GM23338 (cell line): ENCODE results near the gene PKNOX2. TPM values are rescaled to one million over a fixed set of nuclear protein-coding genes. Genes with fewer than 3 reads are reported as not detected.

Source experiments
- CREB1 ChIP-seq: fragments of 250-450 bp; sonication (Bioruptor Pico); IDR thresholded peaks from 2 replicates; pipeline ENCODE4 v1.5.0; 2020; ENCODE audit warnings: low read depth, mild to moderate bottlenecking, moderate library complexity
- EZH2 ChIP-seq: fragments of 200-600 bp; sonication (generic); IDR thresholded peaks from one replicate; pipeline ENCODE4 v1.8.0; 2017; ENCODE audit warnings: antibody characterized with exemption, mild to moderate bottlenecking, low read depth; ENCODE audit not compliant: unreplicated experiment
- EZH2phosphoT487 ChIP-seq: fragments of 200-600 bp; sonication (generic); IDR thresholded peaks from one replicate; pipeline ENCODE4 v1.8.1; 2018; ENCODE audit warnings: antibody characterized with exemption; ENCODE audit not compliant: unreplicated experiment
- JUNB ChIP-seq: IDR thresholded peaks from one replicate; pipeline ENCODE4 v1.6.1; 2016; ENCODE audit warnings: antibody characterized with exemption; ENCODE audit not compliant: unreplicated experiment
- NANOG ChIP-seq: IDR thresholded peaks from 2 replicates; pipeline ENCODE4 v1.6.1; 2016; ENCODE audit warnings: antibody characterized with exemption, borderline replicate concordance
- STAT1 ChIP-seq: IDR thresholded peaks from one replicate; pipeline ENCODE4 v1.6.1; 2016; ENCODE audit warnings: antibody characterized with exemption; ENCODE audit not compliant: unreplicated experiment
- ZNF114 ChIP-seq: fragments of 250-450 bp; sonication (Bioruptor Pico); IDR thresholded peaks from 2 replicates; pipeline ENCODE4 v1.5.0; 2020; ENCODE audit warnings: mild to moderate bottlenecking, moderate library complexity
- ZNF331 ChIP-seq: fragments of 250-450 bp; sonication (Bioruptor Pico); IDR thresholded peaks from 2 replicates; pipeline ENCODE4 v1.5.0; 2020; ENCODE audit warnings: low read depth, mild to moderate bottlenecking, moderate library complexity
- polyA plus RNA-seq: library from polyadenylated mRNA; unstranded; fragments of >200 nt; fragmentation: Nextera tagmentation; extraction: Ambion mirVana; gene quantifications from 2 replicates; pipeline ENCODE4 v1.2.1, GENCODE V29; 2016
- total RNA-seq: library from RNA; depleted of rRNA; stranded (reverse); fragments of >200 nt; shearing (Covaris generic); gene quantifications from 2 replicates; pipeline ENCODE4 v1.2.3, GENCODE V29; 2014
- TF ChIP-seq, protein P1 (sequence below): fragments of 250-450 bp; sonication (Bioruptor Pico); IDR thresholded peaks from 2 replicates; pipeline ENCODE4 v1.5.0; 2020; ENCODE audit warnings: mild to moderate bottlenecking, moderate library complexity
- TF ChIP-seq, protein P2 (sequence below): IDR thresholded peaks from one replicate; pipeline ENCODE4 v1.6.1; 2018; ENCODE audit warnings: antibody characterized with exemption; ENCODE audit not compliant: unreplicated experiment

The PKNOX2 gene
- total and polyA plus RNA-seq, 2 experiments from 2014 or later = 0.42 to 0.83 TPM

- TF ChIP-seq, protein P1, sequence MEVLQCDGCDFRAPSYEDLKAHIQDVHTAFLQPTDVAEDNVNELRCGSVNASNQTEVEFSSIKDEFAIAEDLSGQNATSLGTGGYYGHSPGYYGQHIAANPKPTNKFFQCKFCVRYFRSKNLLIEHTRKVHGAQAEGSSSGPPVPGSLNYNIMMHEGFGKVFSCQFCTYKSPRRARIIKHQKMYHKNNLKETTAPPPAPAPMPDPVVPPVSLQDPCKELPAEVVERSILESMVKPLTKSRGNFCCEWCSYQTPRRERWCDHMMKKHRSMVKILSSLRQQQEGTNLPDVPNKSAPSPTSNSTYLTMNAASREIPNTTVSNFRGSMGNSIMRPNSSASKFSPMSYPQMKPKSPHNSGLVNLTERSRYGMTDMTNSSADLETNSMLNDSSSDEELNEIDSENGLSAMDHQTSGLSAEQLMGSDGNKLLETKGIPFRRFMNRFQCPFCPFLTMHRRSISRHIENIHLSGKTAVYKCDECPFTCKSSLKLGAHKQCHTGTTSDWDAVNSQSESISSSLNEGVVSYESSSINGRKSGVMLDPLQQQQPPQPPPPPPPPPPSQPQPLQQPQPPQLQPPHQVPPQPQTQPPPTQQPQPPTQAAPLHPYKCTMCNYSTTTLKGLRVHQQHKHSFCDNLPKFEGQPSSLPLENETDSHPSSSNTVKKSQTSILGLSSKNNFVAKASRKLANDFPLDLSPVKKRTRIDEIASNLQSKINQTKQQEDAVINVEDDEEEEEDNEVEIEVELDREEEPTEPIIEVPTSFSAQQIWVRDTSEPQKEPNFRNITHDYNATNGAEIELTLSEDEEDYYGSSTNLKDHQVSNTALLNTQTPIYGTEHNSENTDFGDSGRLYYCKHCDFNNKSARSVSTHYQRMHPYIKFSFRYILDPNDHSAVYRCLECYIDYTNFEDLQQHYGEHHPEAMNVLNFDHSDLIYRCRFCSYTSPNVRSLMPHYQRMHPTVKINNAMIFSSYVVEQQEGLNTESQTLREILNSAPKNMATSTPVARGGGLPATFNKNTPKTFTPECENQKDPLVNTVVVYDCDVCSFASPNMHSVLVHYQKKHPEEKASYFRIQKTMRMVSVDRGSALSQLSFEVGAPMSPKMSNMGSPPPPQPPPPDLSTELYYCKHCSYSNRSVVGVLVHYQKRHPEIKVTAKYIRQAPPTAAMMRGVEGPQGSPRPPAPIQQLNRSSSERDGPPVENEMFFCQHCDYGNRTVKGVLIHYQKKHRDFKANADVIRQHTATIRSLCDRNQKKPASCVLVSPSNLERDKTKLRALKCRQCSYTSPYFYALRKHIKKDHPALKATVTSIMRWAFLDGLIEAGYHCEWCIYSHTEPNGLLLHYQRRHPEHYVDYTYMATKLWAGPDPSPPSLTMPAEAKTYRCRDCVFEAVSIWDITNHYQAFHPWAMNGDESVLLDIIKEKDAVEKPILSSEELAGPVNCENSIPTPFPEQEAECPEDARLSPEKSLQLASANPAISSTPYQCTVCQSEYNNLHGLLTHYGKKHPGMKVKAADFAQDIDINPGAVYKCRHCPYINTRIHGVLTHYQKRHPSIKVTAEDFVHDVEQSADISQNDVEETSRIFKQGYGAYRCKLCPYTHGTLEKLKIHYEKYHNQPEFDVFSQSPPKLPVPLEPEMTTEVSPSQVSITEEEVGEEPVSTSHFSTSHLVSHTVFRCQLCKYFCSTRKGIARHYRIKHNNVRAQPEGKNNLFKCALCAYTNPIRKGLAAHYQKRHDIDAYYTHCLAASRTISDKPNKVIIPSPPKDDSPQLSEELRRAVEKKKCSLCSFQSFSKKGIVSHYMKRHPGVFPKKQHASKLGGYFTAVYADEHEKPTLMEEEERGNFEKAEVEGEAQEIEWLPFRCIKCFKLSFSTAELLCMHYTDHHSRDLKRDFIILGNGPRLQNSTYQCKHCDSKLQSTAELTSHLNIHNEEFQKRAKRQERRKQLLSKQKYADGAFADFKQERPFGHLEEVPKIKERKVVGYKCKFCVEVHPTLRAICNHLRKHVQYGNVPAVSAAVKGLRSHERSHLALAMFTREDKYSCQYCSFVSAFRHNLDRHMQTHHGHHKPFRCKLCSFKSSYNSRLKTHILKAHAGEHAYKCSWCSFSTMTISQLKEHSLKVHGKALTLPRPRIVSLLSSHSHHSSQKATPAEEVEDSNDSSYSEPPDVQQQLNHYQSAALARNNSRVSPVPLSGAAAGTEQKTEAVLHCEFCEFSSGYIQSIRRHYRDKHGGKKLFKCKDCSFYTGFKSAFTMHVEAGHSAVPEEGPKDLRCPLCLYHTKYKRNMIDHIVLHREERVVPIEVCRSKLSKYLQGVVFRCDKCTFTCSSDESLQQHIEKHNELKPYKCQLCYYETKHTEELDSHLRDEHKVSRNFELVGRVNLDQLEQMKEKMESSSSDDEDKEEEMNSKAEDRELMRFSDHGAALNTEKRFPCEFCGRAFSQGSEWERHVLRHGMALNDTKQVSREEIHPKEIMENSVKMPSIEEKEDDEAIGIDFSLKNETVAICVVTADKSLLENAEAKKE (CRISPR knock-in tag) = no peak
- TF ChIP-seq EZH2phosphoT487 = no peak
- TF ChIP-seq STAT1 = no peak
- TF ChIP-seq ZNF331 (CRISPR knock-in tag) = no peak
- TF ChIP-seq ZNF114 (CRISPR knock-in tag) = no peak
- no peak for TF ChIP-seq CREB1
- no peak for TF ChIP-seq EZH2
- no peak for TF ChIP-seq NANOG
- no peak for TF ChIP-seq JUNB
- TF ChIP-seq, protein P2, sequence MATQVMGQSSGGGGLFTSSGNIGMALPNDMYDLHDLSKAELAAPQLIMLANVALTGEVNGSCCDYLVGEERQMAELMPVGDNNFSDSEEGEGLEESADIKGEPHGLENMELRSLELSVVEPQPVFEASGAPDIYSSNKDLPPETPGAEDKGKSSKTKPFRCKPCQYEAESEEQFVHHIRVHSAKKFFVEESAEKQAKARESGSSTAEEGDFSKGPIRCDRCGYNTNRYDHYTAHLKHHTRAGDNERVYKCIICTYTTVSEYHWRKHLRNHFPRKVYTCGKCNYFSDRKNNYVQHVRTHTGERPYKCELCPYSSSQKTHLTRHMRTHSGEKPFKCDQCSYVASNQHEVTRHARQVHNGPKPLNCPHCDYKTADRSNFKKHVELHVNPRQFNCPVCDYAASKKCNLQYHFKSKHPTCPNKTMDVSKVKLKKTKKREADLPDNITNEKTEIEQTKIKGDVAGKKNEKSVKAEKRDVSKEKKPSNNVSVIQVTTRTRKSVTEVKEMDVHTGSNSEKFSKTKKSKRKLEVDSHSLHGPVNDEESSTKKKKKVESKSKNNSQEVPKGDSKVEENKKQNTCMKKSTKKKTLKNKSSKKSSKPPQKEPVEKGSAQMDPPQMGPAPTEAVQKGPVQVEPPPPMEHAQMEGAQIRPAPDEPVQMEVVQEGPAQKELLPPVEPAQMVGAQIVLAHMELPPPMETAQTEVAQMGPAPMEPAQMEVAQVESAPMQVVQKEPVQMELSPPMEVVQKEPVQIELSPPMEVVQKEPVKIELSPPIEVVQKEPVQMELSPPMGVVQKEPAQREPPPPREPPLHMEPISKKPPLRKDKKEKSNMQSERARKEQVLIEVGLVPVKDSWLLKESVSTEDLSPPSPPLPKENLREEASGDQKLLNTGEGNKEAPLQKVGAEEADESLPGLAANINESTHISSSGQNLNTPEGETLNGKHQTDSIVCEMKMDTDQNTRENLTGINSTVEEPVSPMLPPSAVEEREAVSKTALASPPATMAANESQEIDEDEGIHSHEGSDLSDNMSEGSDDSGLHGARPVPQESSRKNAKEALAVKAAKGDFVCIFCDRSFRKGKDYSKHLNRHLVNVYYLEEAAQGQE = no peak
These were observed 266.5 kb downstream of the PKNOX2 start (continued) for GRCh38 chr11:125431009-125431408.
